Stimulated activated CD4-positive, alpha-beta T cell treated with anti-CD3 and anti-CD28 coated beads, Interleukin-12 subunit alpha, Interleukin-12 subunit beta, amount 100 ng/mL, for 24 hours (primary cell): Measurements from ENCODE around the gene SMAGP.
"Not testable (repeated sequence)": the region's sequence is repeated elsewhere in the genome, so short reads cannot be mapped to it uniquely, and the experiment has no call there.

Experiments
- DNase-seq, 2 experiments: peaks; one replicate each; pipeline ENCODE4 v3.0.0-alpha.2; 2020; ENCODE audit warnings: low read depth in 2 of 2

The SMAGP gene

GRCh38 chr12:51270067-51270950, at the start of gene SMAGP:
Gene SMAGP, minus strand, starts transcription at chr12:51270415. Its CDS starts 1,137 bp downstream, at chr12:51269278.
- DNase-seq = peak in 1 of 2 experiments; percentile 21

GRCh38 chr12:51318846-51319599, 48.8 kb upstream of the SMAGP start:
- DNase-seq = no peak

GRCh38 chr12:51318057-51318806, 48.0 kb upstream of the SMAGP start:
- DNase-seq = not testable (repeated sequence)

- DNase-seq = no peak
Measured at GRCh38 chr12:51311389-51311788, 41.2 kb upstream of the SMAGP start.

GRCh38 chr12:51307655-51308593, 37.7 kb upstream of the SMAGP start:
- no peak for DNase-seq

GRCh38 chr12:51306507-51306906, 36.3 kb upstream of the SMAGP start:
- no peak for DNase-seq

GRCh38 chr12:51300768-51301167, 30.6 kb upstream of the SMAGP start:
- DNase-seq = not testable (repeated sequence)

- DNase-seq = no peak
Measured at GRCh38 chr12:51295651-51296050, 25.4 kb upstream of the SMAGP start.

- DNase-seq = not testable (repeated sequence)
Measured at GRCh38 chr12:51294097-51294496, 23.9 kb upstream of the SMAGP start.

- no peak for DNase-seq
Measured at GRCh38 chr12:51293696-51294095, 23.5 kb upstream of the SMAGP start.

- not testable (repeated sequence) for DNase-seq
Measured at GRCh38 chr12:51291603-51292513, 21.6 kb upstream of the SMAGP start.

- DNase-seq = no peak
Measured at GRCh38 chr12:51285843-51286242, 15.6 kb upstream of the SMAGP start.

GRCh38 chr12:51281202-51281924, 11.1 kb upstream of the SMAGP start:
- DNase-seq = no peak

- DNase-seq = no peak
Measured at GRCh38 chr12:51275088-51275487, 4.9 kb upstream of the SMAGP start.

- not testable (repeated sequence) for DNase-seq
Measured at GRCh38 chr12:51272810-51273209, 2.6 kb upstream of the SMAGP start.

GRCh38 chr12:51270951-51271518, 820 bp upstream of the SMAGP start:
- DNase-seq = no peak

- peak; percentile 21 to 42 for DNase-seq
Measured at GRCh38 chr12:51269174-51270066, 795 bp downstream of the SMAGP start.

GRCh38 chr12:51265024-51265423, 5.2 kb downstream of the SMAGP start:
- no peak for DNase-seq
